NCI-H2081 treated with DMSO at 0.1 percent for 48 hours (cell line): ENCODE data around the gene CNP.
"Not testable (repeated sequence)": the region's sequence is repeated elsewhere in the genome, so short reads cannot be mapped to it uniquely, and the experiment has no call there.

Experiments used
- DNase-seq: peaks from one replicate; lab custom pipeline; 2025; lab: John Stamatoyannopoulos, UW

The CNP gene

GRCh38 chr17:41966463-41967140 is at the start of gene CNP:
CNP (plus strand) TSS chr17:41966795; CDS start chr17:41966885, 90 bp downstream.
- peak; percentile 54 for DNase-seq

- no peak for DNase-seq
These were observed 49.4 kb upstream of the CNP start for GRCh38 chr17:41917192-41917591.

- no peak for DNase-seq
These were observed 48.8 kb upstream of the CNP start for GRCh38 chr17:41917679-41918313.

GRCh38 chr17:41918314-41919164 is 48.1 kb upstream of the CNP start, which contains the start of gene ACLY:
ACLY (minus strand) TSS chr17:41918951; CDS start chr17:41913873, 5,078 bp downstream.
- DNase-seq = peak; percentile 93

- no peak for DNase-seq
These were observed 47.3 kb upstream of the CNP start for GRCh38 chr17:41919165-41919817.

- DNase-seq = no peak
These were observed 46.6 kb upstream of the CNP start for GRCh38 chr17:41919840-41920579.

GRCh38 chr17:41920580-41920955 is 46.0 kb upstream of the CNP start:
- DNase-seq = no peak

GRCh38 chr17:41925991-41926590 is 40.5 kb upstream of the CNP start:
- DNase-seq = no peak

- no peak for DNase-seq
These were observed 37.8 kb upstream of the CNP start for GRCh38 chr17:41928693-41929251.

GRCh38 chr17:41930009-41930832 is 36.4 kb upstream of the CNP start, which contains the start of gene ODAD4:
ODAD4 (plus strand) TSS chr17:41930617; CDS start chr17:41930724, 107 bp downstream.
- peak; percentile 85 for DNase-seq

GRCh38 chr17:41930833-41931156 is 35.8 kb upstream of the CNP start:
- DNase-seq = not testable (repeated sequence)

- not testable (repeated sequence) for DNase-seq
These were observed 34.9 kb upstream of the CNP start for GRCh38 chr17:41931715-41932114.

GRCh38 chr17:41932816-41933389 is 33.7 kb upstream of the CNP start:
- no peak for DNase-seq

- DNase-seq = no peak
These were observed 31.0 kb upstream of the CNP start for GRCh38 chr17:41935641-41936040.

- DNase-seq = no peak
These were observed 28.3 kb upstream of the CNP start for GRCh38 chr17:41937970-41938954.

- DNase-seq = no peak
These were observed 27.4 kb upstream of the CNP start for GRCh38 chr17:41939044-41939692.

GRCh38 chr17:41939693-41940090 is 26.9 kb upstream of the CNP start:
- no peak for DNase-seq

- no peak for DNase-seq
These were observed 25.4 kb upstream of the CNP start for GRCh38 chr17:41941168-41941567.
